Panc1 (cell line): ENCODE data around the gene SCN2B.

Experiments used
- POLR2AphosphoS5 ChIP-seq: IDR thresholded peaks from 2 replicates; pipeline ENCODE4 v1.6.1; 2012; ENCODE audit warnings: mild to moderate bottlenecking, low read depth, low read length, moderate library complexity
- SIN3A ChIP-seq: IDR thresholded peaks from 2 replicates; pipeline ENCODE4 v1.6.1; 2012; ENCODE audit warnings: low read depth, mild to moderate bottlenecking, low read length, moderate library complexity, borderline replicate concordance; ENCODE audit not compliant: insufficient read depth
- TF ChIP-seq, protein P1 (sequence below), 2 experiments: IDR thresholded peaks; 2 replicates each; pipeline ENCODE4 v1.6.1; 2011 to 2012; ENCODE audit warnings: low read depth in 2 of 2, control low read depth in 1 of 2, low read length in 1 of 2, mild to moderate bottlenecking in 1 of 2, moderate library complexity in 1 of 2; ENCODE audit not compliant: insufficient read depth in 1 of 2
- TF ChIP-seq, protein P2 (sequence below): fragments of 450-650 bp; IDR thresholded peaks from 2 replicates; pipeline ENCODE4 v1.5.1; 2017; ENCODE audit warnings: mild to moderate bottlenecking

DNA sequence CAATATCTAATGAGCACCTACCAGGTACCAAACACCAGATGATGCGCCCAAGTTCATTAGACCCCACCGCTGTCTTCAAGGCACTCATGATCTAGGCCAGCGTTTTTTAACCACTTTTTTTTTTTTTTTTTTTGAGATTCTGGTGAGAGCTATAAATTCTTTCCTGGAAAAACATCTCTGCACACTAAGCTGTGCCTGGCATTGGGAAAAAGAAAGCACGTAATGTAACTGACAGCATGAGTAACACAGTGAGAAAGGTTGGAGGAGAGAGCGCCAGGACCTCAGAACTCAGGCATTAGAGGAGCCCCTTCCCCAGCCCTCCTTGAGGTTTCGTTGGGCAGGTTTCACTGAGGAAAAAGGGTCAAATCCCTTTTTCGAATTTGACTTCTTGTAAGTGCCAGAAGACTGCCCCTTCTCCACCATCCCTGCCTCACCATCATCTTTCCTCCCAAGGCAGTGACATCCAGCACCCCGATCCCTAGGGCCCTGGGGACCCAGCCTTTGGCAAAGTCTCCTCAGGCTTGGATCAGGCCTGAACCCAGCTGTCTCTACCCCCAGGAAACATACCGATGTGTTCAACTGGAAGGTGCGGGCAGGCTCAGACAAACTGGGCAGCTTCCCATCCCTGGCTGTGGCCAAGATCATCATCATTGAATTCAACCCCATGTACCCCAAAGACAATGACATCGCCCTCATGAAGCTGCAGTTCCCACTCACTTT lies 63.6 kb downstream of the SCN2B start:
- no peak for TF ChIP-seq POLR2AphosphoS5
- TF ChIP-seq, protein P1, sequence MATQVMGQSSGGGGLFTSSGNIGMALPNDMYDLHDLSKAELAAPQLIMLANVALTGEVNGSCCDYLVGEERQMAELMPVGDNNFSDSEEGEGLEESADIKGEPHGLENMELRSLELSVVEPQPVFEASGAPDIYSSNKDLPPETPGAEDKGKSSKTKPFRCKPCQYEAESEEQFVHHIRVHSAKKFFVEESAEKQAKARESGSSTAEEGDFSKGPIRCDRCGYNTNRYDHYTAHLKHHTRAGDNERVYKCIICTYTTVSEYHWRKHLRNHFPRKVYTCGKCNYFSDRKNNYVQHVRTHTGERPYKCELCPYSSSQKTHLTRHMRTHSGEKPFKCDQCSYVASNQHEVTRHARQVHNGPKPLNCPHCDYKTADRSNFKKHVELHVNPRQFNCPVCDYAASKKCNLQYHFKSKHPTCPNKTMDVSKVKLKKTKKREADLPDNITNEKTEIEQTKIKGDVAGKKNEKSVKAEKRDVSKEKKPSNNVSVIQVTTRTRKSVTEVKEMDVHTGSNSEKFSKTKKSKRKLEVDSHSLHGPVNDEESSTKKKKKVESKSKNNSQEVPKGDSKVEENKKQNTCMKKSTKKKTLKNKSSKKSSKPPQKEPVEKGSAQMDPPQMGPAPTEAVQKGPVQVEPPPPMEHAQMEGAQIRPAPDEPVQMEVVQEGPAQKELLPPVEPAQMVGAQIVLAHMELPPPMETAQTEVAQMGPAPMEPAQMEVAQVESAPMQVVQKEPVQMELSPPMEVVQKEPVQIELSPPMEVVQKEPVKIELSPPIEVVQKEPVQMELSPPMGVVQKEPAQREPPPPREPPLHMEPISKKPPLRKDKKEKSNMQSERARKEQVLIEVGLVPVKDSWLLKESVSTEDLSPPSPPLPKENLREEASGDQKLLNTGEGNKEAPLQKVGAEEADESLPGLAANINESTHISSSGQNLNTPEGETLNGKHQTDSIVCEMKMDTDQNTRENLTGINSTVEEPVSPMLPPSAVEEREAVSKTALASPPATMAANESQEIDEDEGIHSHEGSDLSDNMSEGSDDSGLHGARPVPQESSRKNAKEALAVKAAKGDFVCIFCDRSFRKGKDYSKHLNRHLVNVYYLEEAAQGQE (IDR thresholded peaks at IDR 0.05; ENCODE audit: insufficient read depth in 1 of 2, low read depth in 2 of 2, low read length in 1 of 2), result no peak
- TF ChIP-seq, protein P2, sequence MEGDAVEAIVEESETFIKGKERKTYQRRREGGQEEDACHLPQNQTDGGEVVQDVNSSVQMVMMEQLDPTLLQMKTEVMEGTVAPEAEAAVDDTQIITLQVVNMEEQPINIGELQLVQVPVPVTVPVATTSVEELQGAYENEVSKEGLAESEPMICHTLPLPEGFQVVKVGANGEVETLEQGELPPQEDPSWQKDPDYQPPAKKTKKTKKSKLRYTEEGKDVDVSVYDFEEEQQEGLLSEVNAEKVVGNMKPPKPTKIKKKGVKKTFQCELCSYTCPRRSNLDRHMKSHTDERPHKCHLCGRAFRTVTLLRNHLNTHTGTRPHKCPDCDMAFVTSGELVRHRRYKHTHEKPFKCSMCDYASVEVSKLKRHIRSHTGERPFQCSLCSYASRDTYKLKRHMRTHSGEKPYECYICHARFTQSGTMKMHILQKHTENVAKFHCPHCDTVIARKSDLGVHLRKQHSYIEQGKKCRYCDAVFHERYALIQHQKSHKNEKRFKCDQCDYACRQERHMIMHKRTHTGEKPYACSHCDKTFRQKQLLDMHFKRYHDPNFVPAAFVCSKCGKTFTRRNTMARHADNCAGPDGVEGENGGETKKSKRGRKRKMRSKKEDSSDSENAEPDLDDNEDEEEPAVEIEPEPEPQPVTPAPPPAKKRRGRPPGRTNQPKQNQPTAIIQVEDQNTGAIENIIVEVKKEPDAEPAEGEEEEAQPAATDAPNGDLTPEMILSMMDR, result no peak
- TF ChIP-seq SIN3A, result no peak
